Loucy (cell line): ENCODE results near the gene TUBG1.

Experiments used
- H2AFZ ChIP-seq: fragments of 200-600 bp; sonication (generic); 2 replicates; pipeline ENCODE4 v1.6.0; 2016; ENCODE audit warnings: antibody characterized with exemption, mild to moderate bottlenecking, low read length, moderate library complexity
- H3F3A ChIP-seq: fragments of 200-600 bp; 2 replicates; pipeline ENCODE4 v1.6.0; 2016; ENCODE audit warnings: antibody characterized with exemption, low read depth, mild to moderate bottlenecking
- H3K27me3 ChIP-seq: fragments of 200-600 bp; sonication (generic); 2 replicates; pipeline ENCODE4 v1.6.1; 2014; ENCODE audit warnings: low read length, mild to moderate bottlenecking; ENCODE audit not compliant: insufficient read depth, poor library complexity, severe bottlenecking
- H3K36me3 ChIP-seq: fragments of 200-600 bp; sonication (generic); 2 replicates; pipeline ENCODE4 v1.6.1; 2016; ENCODE audit warnings: low read length; ENCODE audit not compliant: insufficient read depth
- H3K4me1 ChIP-seq: fragments of 200-600 bp; sonication (generic); 2 replicates; pipeline ENCODE4 v1.5.1; 2014; ENCODE audit warnings: low read length, mild to moderate bottlenecking; ENCODE audit not compliant: insufficient read depth, poor library complexity, severe bottlenecking
- H3K4me2 ChIP-seq: fragments of 200-600 bp; sonication (generic); 2 replicates; pipeline ENCODE4 v1.6.0; 2014; ENCODE audit warnings: antibody characterized with exemption, low read length, low read depth, mild to moderate bottlenecking; ENCODE audit not compliant: poor library complexity, severe bottlenecking
- H3K4me3 ChIP-seq: fragments of 200-600 bp; sonication (generic); 2 replicates; pipeline ENCODE4 v1.5.1; 2014; ENCODE audit warnings: low read length, mild to moderate bottlenecking, mixed read lengths; ENCODE audit not compliant: poor library complexity, severe bottlenecking
- H3K79me2 ChIP-seq: fragments of 200-600 bp; sonication (generic); 2 replicates; pipeline ENCODE4 v1.6.1; 2014; ENCODE audit warnings: low read length; ENCODE audit not compliant: insufficient read depth
- H3K9ac ChIP-seq: fragments of 200-600 bp; sonication (generic); 2 replicates; pipeline ENCODE4 v1.6.0; 2014; ENCODE audit warnings: mild to moderate bottlenecking, low read depth, low read length, moderate library complexity; ENCODE audit not compliant: poor library complexity, severe bottlenecking
- H3K9me2 ChIP-seq: fragments of 200-600 bp; sonication (generic); replicated peaks from 2 replicates; pipeline ENCODE4 v1.6.1; 2016; ENCODE audit warnings: low read depth, low read length, mixed read lengths
- H3K9me3 ChIP-seq: fragments of 200-600 bp; sonication (generic); 2 replicates; pipeline ENCODE4 v1.6.1; 2014; ENCODE audit warnings: mild to moderate bottlenecking, antibody characterized with exemption, low read length, low read depth; ENCODE audit not compliant: insufficient read depth
- H4K20me1 ChIP-seq: fragments of 200-600 bp; sonication (generic); 2 replicates; pipeline ENCODE4 v1.6.0; 2014; ENCODE audit warnings: antibody characterized with exemption, low read length, mild to moderate bottlenecking; ENCODE audit not compliant: insufficient read depth, poor library complexity, severe bottlenecking
- CTCF ChIP-seq: fragments of 200-600 bp; sonication (generic); conservative IDR thresholded peaks from 2 replicates; pipeline ENCODE4 v1.5.1; 2014; ENCODE audit warnings: mild to moderate bottlenecking, antibody characterized with exemption, low read length
- EZH2phosphoT487 ChIP-seq: fragments of 200-600 bp; IDR thresholded peaks from 2 replicates; pipeline ENCODE4 v1.6.1; 2018; ENCODE audit warnings: antibody characterized with exemption, mild to moderate bottlenecking, moderate library complexity, borderline replicate concordance

Gene TUBG1

GRCh38 chr17:42642336-42642735, 32.9 kb downstream of the TUBG1 start:
- peak overlapping the region; percentile 38 for H3K4me3 ChIP-seq
- H3K9me2 ChIP-seq, result no peaks in the 10 kb centered on the region
- H3K9me3 ChIP-seq, result no peaks in the 10 kb centered on the region
- H3K36me3 ChIP-seq, result no peaks in the 10 kb centered on the region
- H2AFZ ChIP-seq, result no peak overlapping the region
- TF ChIP-seq CTCF, result no peak
- TF ChIP-seq EZH2phosphoT487, result no peak
- no peaks in the 10 kb centered on the region for H4K20me1 ChIP-seq
- H3F3A ChIP-seq, result no peaks in the 10 kb centered on the region
- H3K27me3 ChIP-seq, result no peaks in the 10 kb centered on the region
- H3K9ac ChIP-seq, result no peak overlapping the region
- H3K79me2 ChIP-seq, result no peaks in the 10 kb centered on the region
- H3K4me1 ChIP-seq, result peaks cover 8% of the 10 kb centered on the region
- peak overlapping the region; percentile 68 for H3K4me2 ChIP-seq

- Histone ChIP-seq H3K9ac (no peak overlapping the region), H3K79me2 (no peaks in the 10 kb centered on the region), H3K27me3 (no peaks in the 10 kb centered on the region), H3K9me3 (no peaks in the 10 kb centered on the region), H3K4me3 (no peak overlapping the region), H2AFZ (no peak overlapping the region), H3K4me1 (peaks cover 5% of the 10 kb centered on the region), H3F3A (no peaks in the 10 kb centered on the region), H3K36me3 (no peaks in the 10 kb centered on the region), H4K20me1 (no peaks in the 10 kb centered on the region), H3K9me2 (no peaks in the 10 kb centered on the region), H3K4me2 (no peak overlapping the region)
- TF ChIP-seq EZH2phosphoT487 (no peak), CTCF (no peak)
These were observed 38.3 kb downstream of the TUBG1 start for GRCh38 chr17:42647778-42648177.

- H3K36me3 ChIP-seq, result no peaks in the 10 kb centered on the region
- no peak overlapping the region for H3K4me2 ChIP-seq
- no peaks in the 10 kb centered on the region for H4K20me1 ChIP-seq
- no peaks in the 10 kb centered on the region for H3F3A ChIP-seq
- TF ChIP-seq CTCF (no peak), EZH2phosphoT487 (no peak)
- H3K4me3 ChIP-seq, result no peak overlapping the region
- no peak overlapping the region for H3K9ac ChIP-seq
- H2AFZ ChIP-seq, result no peak overlapping the region
- no peaks in the 10 kb centered on the region for H3K79me2 ChIP-seq
- peaks cover 4% of the 10 kb centered on the region for H3K4me1 ChIP-seq
- H3K9me3 ChIP-seq, result no peaks in the 10 kb centered on the region
- no peaks in the 10 kb centered on the region for H3K27me3 ChIP-seq
- H3K9me2 ChIP-seq, result no peaks in the 10 kb centered on the region
These were observed 41.9 kb downstream of the TUBG1 start for GRCh38 chr17:42651392-42651791.
